ENCODE data around the gene PLA2G2C. TPM values are rescaled to one million over a fixed set of nuclear protein-coding genes. Genes with fewer than 3 reads are reported as not detected.

The PLA2G2C gene
- total RNA-seq, 3 donors from 2014 or later (not counting 1 experiment from before 2014, with no cell fraction given): not detected

GRCh38 chr1:20138961-20139550 lies 47.3 kb downstream of the PLA2G2C start, which contains the start of gene PLA2G2F:
TSS of gene PLA2G2F (plus strand) at chr1:20139323. CDS start at chr1:20139428, 105 bp downstream.
- Mint-ChIP-seq H3K27me3 (ENCODE audit: low read depth in 2 of 2) (peaks cover 4 to 11% of the 10 kb centered on the region in 2 donors), H3K36me3 (no peaks in the 10 kb centered on the region), H3K4me1 (no peaks in the 10 kb centered on the region), H3K27ac (no peak within 1 kb of the TSS), H3K9me3 (no peaks in the 10 kb centered on the region), H3K4me3 (no peak within 1 kb of the TSS)
- no peak for ATAC-seq
- no peak within 1 kb of the TSS for H3K4me3 ChIP-seq (ENCODE audit: low read length)
- WGBS (ENCODE audit: insufficient coverage): 82% methylated on average over 9 of the region's 9 CpGs
- TF ChIP-seq CTCF (IDR thresholded peaks at IDR 0.05): no peak
- no peak within 1 kb of the TSS for H3K27ac ChIP-seq (ENCODE audit: low read length)
- H3K4me1 ChIP-seq (ENCODE audit: control insufficient read depth, insufficient read depth, low read length): no peaks in the 10 kb centered on the region
- intact Hi-C loops (cut with micrococcal nuclease): no loop called here
- H3K36me3 ChIP-seq (ENCODE audit: control insufficient read depth, insufficient read depth, low read length): no peaks in the 10 kb centered on the region
- no peaks in the 10 kb centered on the region for H3K9me3 ChIP-seq (ENCODE audit: control insufficient read depth, insufficient read depth, low read length)
- DNase-seq: no peak
- peaks cover 2% of the 10 kb centered on the region for H3K27me3 ChIP-seq (ENCODE audit: control insufficient read depth, insufficient read depth, low read length)

- intact Hi-C loops (cut with micrococcal nuclease): no loop called here
- H3K36me3 Mint-ChIP-seq: no peaks in the 10 kb centered on the region
- H3K27ac Mint-ChIP-seq: no peak overlapping the region
- peaks cover 2% of the 10 kb centered on the region for H3K27me3 ChIP-seq (ENCODE audit: control insufficient read depth, insufficient read depth, low read length)
- DNase-seq (no peak), ATAC-seq (no peak)
- H3K4me3 ChIP-seq (ENCODE audit: low read length): no peak overlapping the region
- no peaks in the 10 kb centered on the region for H3K36me3 ChIP-seq (ENCODE audit: control insufficient read depth, insufficient read depth, low read length)
- WGBS (ENCODE audit: insufficient coverage): 92% methylated on average over 6 of the region's 6 CpGs
- no peaks in the 10 kb centered on the region for H3K9me3 ChIP-seq (ENCODE audit: control insufficient read depth, insufficient read depth, low read length)
- peaks cover 7 to 15% of the 10 kb centered on the region in 2 donors for H3K27me3 Mint-ChIP-seq (ENCODE audit: low read depth in 2 of 2)
- no peaks in the 10 kb centered on the region for H3K4me1 Mint-ChIP-seq
- no peaks in the 10 kb centered on the region for H3K9me3 Mint-ChIP-seq
- no peak overlapping the region for H3K27ac ChIP-seq (ENCODE audit: low read length)
- no peak overlapping the region for H3K4me3 Mint-ChIP-seq
- H3K4me1 ChIP-seq (ENCODE audit: control insufficient read depth, insufficient read depth, low read length): no peaks in the 10 kb centered on the region
- TF ChIP-seq CTCF (IDR thresholded peaks at IDR 0.05): no peak
These were observed 48.0 kb downstream of the PLA2G2C start for GRCh38 chr1:20138346-20138745.

GRCh38 chr1:20137604-20138003 lies 48.7 kb downstream of the PLA2G2C start:
- no peak for ATAC-seq
- no peak for DNase-seq
- H3K4me3 ChIP-seq (ENCODE audit: low read length): no peak overlapping the region
- WGBS (ENCODE audit: insufficient coverage): 90% methylated on average over 1 of the region's 1 CpG
- H3K9me3 ChIP-seq (ENCODE audit: control insufficient read depth, insufficient read depth, low read length): no peaks in the 10 kb centered on the region
- no peak for TF ChIP-seq CTCF (IDR thresholded peaks at IDR 0.05)
- no peaks in the 10 kb centered on the region for H3K36me3 ChIP-seq (ENCODE audit: control insufficient read depth, insufficient read depth, low read length)
- intact Hi-C loops (cut with micrococcal nuclease): no loop called here
- Mint-ChIP-seq H3K36me3 (no peaks in the 10 kb centered on the region), H3K9me3 (no peaks in the 10 kb centered on the region), H3K27ac (no peak overlapping the region), H3K4me3 (no peak overlapping the region), H3K27me3 (ENCODE audit: low read depth in 2 of 2) (peaks cover 7 to 15% of the 10 kb centered on the region in 2 donors), H3K4me1 (no peaks in the 10 kb centered on the region)
- H3K27me3 ChIP-seq (ENCODE audit: control insufficient read depth, insufficient read depth, low read length): peaks cover 2% of the 10 kb centered on the region
- no peaks in the 10 kb centered on the region for H3K4me1 ChIP-seq (ENCODE audit: control insufficient read depth, insufficient read depth, low read length)
- H3K27ac ChIP-seq (ENCODE audit: low read length): no peak overlapping the region

- Mint-ChIP-seq H3K36me3 (no peaks in the 10 kb centered on the region), H3K9me3 (no peaks in the 10 kb centered on the region), H3K4me3 (no peak overlapping the region), H3K27ac (no peak overlapping the region), H3K4me1 (no peaks in the 10 kb centered on the region), H3K27me3 (ENCODE audit: low read depth in 2 of 2) (peaks cover 9 to 19% of the 10 kb centered on the region in 2 donors)
- ATAC-seq (no peak), DNase-seq (no peak)
- H3K9me3 ChIP-seq (ENCODE audit: control insufficient read depth, insufficient read depth, low read length): no peaks in the 10 kb centered on the region
- H3K4me1 ChIP-seq (ENCODE audit: control insufficient read depth, insufficient read depth, low read length): no peaks in the 10 kb centered on the region
- no peaks in the 10 kb centered on the region for H3K36me3 ChIP-seq (ENCODE audit: control insufficient read depth, insufficient read depth, low read length)
- H3K4me3 ChIP-seq (ENCODE audit: low read length): no peak overlapping the region
- 91% methylated on average over 4 of the region's 4 CpGs for WGBS (ENCODE audit: insufficient coverage)
- no peak for TF ChIP-seq CTCF (IDR thresholded peaks at IDR 0.05)
- H3K27ac ChIP-seq (ENCODE audit: low read length): no peak overlapping the region
- peaks cover 2% of the 10 kb centered on the region for H3K27me3 ChIP-seq (ENCODE audit: control insufficient read depth, insufficient read depth, low read length)
- intact Hi-C loops (cut with micrococcal nuclease): no loop called here
These were observed 49.3 kb downstream of the PLA2G2C start for GRCh38 chr1:20137055-20137454.

Measured in natural killer cell (primary cell).